Left ventricle myocardium superior (tissue), 1 donor: ENCODE data around the gene IQSEC1. TPM values are rescaled to one million over a fixed set of nuclear protein-coding genes. Genes with fewer than 3 reads are reported as not detected.

Source experiments
- ATAC-seq: fragments of 200-7000 bp; cut with Tn5 transposase; one replicate; pipeline ENCODE4 v1.9.1; 2020; ENCODE audit warnings: mild to moderate bottlenecking, moderate library complexity
- DNase-seq: peaks from one replicate; pipeline ENCODE4 v3.0.0-alpha.2; 2020
- intact Hi-C: fragments of 100-400 bp; cut with micrococcal nuclease; formaldehyde crosslinking; loops from one replicate; pipeline ENCODE4 v1.11.0; 2022
- long read RNA-seq: library from polyadenylated mRNA; unstranded; transcript quantifications from one replicate; pipeline ENCODE4 v2.0.0, GENCODE V29; 2021
- total RNA-seq: library from RNA; stranded (reverse); fragmentation: NEBNext Ultra II Directional; extraction: Animal tissue kit (Norgen Biotek cat#: 25700); gene quantifications from one replicate; pipeline ENCODE4 v1.2.1, GENCODE V29; 2021
- donor health status: DM: no; HTN: yes; CAD: no; lungs with severe emphysema.

The IQSEC1 gene
- total RNA-seq: 95.1 TPM
- long read RNA-seq, partial matches to known transcripts: 117 of 127 reads
- long read RNA-seq, other reads (novel, unspliced or antisense): 10 of 127 reads

DNA sequence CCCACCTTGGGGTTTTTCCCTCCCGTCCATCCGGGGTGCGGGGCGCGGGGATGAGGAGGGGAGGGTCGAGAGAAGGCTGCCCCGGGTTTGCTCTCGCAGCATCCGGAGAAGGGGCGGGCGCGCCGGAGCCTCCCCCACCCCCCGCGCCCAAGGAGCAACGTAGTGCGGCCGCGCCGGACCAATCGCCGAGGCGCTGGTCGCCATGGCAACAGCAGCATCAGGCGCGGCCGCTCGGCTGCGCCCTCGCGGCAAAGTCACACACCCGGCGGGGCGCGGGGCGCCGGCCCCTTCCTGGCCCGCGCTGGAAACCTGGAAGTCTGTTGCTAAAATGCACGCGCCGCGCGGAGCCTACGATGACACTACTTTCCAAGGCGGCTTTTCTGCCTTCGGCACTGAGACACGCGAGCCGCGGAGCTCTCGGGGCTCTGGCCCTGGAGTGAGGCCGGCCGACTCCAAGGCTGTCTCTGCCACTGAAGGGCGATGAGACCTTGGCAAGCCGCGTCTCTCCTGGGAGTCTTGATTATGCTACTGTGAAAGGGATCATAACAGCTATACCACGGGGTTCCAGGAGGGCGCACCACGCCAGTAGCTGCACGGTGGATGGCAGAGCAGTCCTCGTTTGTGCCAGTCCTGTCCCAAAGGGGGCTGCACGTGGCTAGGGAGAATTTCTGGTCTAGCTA is at the start of gene IQSEC1:
IQSEC1 (minus strand) TSS at position 104 of the 680 bp plus-strand sequence. CDS start 415 bp downstream, outside the sequence.
- DNase-seq: peak; percentile 83
- intact Hi-C loops: no loop called here
- ATAC-seq: peak; percentile 29

- ATAC-seq (no peak), DNase-seq (peak; percentile 6)
- intact Hi-C loops: no loop called here
These were observed 49.1 kb upstream of the IQSEC1 start for GRCh38 chr3:13122081-13123012.

- DNase-seq: no peak
- no peak for ATAC-seq
- intact Hi-C loops: no loop called here
These were observed 48.3 kb upstream of the IQSEC1 start for GRCh38 chr3:13121553-13122001.

- no peak for DNase-seq
- intact Hi-C loops: no loop called here
- no peak for ATAC-seq
These were observed 47.8 kb upstream of the IQSEC1 start for GRCh38 chr3:13120928-13121552.

DNA sequence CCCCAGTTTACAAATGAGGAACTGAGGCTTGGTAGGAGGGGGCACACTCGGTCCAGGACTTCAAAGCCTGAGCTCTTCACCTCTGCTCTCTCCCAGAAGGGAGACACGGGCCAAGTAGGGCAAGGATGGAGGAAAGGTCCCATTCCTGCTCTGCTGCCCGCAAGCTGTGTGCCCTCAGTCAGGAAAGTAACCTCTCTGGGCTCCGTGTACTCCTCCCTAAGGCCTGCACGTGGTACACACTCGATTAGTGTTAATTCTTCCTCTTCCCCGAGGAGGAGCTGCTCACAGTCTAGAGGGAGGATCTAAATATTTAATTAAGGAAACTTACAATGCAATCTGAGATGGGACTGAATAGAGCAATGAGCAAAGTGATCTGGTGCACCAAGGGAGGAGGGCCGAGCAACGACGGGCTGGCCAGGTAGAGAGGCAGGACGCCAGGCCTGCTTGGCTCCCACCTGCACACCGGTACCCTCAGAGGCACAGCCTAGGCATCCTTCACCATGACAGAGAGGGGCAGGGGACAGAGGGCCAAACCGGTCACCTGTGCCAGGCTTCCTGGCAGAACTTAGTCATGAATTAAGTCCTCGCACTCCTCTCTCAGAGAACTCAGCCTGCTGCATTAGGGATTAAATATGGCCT is 47.2 kb upstream of the IQSEC1 start:
- ATAC-seq (no peak), DNase-seq (no peak)
- intact Hi-C loops: no loop called here

GRCh38 chr3:13119471-13120220 is 46.4 kb upstream of the IQSEC1 start:
- ATAC-seq (no peak), DNase-seq (no peak)

DNA sequence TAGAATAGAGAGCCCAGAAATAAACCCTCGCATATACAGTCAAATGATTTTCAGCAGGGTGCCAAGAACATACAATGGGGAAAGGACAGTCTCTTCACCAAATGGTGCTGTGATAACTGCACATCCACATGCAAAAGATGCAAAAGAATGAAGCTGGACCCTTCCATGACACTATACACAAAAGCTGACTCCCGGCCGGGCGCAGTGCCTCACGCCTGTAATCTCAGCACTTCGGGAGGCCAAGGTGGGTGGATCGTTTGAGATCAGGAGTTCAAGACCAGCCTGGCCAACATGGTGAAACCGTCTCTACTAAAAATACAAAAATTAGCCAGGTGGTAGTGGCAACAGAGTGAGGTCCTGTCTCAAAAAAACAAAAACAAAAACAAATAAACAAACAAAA is 43.2 kb upstream of the IQSEC1 start:
- intact Hi-C loops: no loop called here
- ATAC-seq (no peak), DNase-seq (no peak)

More at GRCh38 chr3:13119471-13120220, 46.4 kb upstream of the IQSEC1 start:
- intact Hi-C loops: no loop called here

GRCh38 chr3:13115991-13116390 is 42.8 kb upstream of the IQSEC1 start:
- intact Hi-C loops: no loop called here
- DNase-seq: peak; percentile 7
- no peak for ATAC-seq

GRCh38 chr3:13115576-13115910 is 42.3 kb upstream of the IQSEC1 start:
- intact Hi-C loops: no loop called here
- ATAC-seq (no peak), DNase-seq (peak; percentile 2)

GRCh38 chr3:13114811-13115575 is 41.8 kb upstream of the IQSEC1 start:
- ATAC-seq (no peak), DNase-seq (peak; percentile 19)
- intact Hi-C loops: no loop called here

GRCh38 chr3:13113346-13114330 is 40.4 kb upstream of the IQSEC1 start:
- intact Hi-C loops: no loop called here
- DNase-seq (peak; percentile 7), ATAC-seq (no peak)

GRCh38 chr3:13112521-13113345 is 39.5 kb upstream of the IQSEC1 start:
- ATAC-seq: no peak
- intact Hi-C loops: no loop called here

GRCh38 chr3:13111873-13112520 is 38.8 kb upstream of the IQSEC1 start:
- peak; percentile 19 for DNase-seq
- intact Hi-C loops: no loop called here
- ATAC-seq: peak; percentile 38

More at GRCh38 chr3:13112521-13113345, 39.5 kb upstream of the IQSEC1 start:
- peak; percentile 7 for DNase-seq

DNA sequence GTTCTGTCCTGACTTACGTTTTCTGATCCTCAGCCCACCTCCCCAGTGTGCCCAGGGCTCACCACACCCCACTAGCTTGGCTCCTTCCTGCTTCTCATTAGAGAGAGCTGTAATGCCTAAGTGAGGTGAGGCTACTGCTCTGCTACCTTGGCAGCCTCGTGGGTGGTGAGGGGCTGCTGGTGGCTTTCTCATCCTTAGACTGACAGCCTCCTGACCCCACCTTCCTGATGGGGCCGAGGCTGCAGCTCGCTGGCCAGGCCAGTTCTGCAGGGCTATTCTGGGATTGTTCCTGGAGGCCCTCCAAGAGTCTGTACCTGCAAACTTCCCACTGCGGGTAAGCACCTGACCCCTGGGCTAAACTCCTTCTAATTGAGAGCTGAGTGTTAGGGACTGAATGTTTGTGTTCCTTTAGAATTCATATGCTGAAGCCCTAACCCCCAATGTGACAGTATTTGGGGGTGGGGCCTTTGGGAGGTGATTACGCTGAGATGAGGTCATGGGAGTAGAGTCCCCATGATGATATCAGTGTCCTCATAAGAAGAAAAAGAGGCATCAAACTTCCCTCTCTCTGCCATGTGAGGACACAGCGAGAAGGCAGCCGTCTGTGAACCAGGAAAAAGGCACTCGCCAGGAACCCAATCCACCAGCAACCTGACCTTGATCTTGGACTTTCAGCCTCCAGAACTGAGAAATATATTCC is 38.1 kb upstream of the IQSEC1 start:
- DNase-seq: peak; percentile 44
- peak; percentile 89 for ATAC-seq
- intact Hi-C loops: no loop called here

- DNase-seq: no peak
- intact Hi-C loops: no loop called here
- no peak for ATAC-seq
These were observed 37.5 kb upstream of the IQSEC1 start for GRCh38 chr3:13110678-13111116.
